Measurements from ENCODE around the gene EIF5B. TPM values are rescaled to one million over a fixed set of nuclear protein-coding genes. Genes with fewer than 3 reads are reported as not detected.

The EIF5B gene
- total and polyA plus RNA-seq, 2 of the 4 experiments (the other 2 are of a cell fraction) = 19.7 to 21.8 TPM

DNA sequence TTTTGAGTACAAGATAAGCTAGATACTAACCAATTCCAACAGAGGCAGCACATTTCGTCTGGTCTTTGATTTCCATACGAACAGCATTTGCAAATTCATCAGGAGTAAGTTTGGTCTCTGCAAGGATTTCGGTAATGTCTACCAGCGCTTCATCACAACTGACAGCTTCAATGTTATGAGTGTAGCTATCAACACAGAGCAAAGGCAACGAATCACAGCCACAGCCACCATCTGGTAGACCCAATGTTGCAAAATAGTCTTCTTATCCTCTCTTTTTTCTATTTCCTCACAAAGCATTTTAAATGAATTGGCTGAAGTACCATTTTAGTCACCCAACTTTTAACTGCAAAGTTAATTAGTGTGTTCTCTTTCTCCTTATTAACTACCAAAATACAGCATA is 84.3 kb downstream of the EIF5B start:
- no peak overlapping the region for H3K56ac ChIP-seq (ENCODE audit: extremely low read depth, insufficient read depth, low read length)
- H2AK5ac ChIP-seq (ENCODE audit: low read depth, low read length) = no peak overlapping the region
- CTCF ChIA-PET = no interaction called here
- no peak overlapping the region for H4K8ac ChIP-seq (ENCODE audit: low read depth in 2 of 2, low read length in 2 of 2)
- H3K14ac ChIP-seq (replicated peaks; ENCODE audit: low read depth, low read length) = peak overlapping the region; percentile 71
- no peak overlapping the region for H2BK15ac ChIP-seq (ENCODE audit: low read depth, low read length)
- H4K91ac ChIP-seq (ENCODE audit: insufficient read depth, low read depth, low read length) = no peak overlapping the region
- H2BK120ac ChIP-seq (ENCODE audit: low read depth, low read length) = no peak overlapping the region
- H4K20me1 ChIP-seq (ENCODE audit: insufficient read depth, low read length) = peaks cover 16% of the 10 kb centered on the region; the same call in 1 of the 2 replicates
- no peak overlapping the region for H3K4me3 ChIP-seq (ENCODE audit: insufficient read depth, low read depth, low read length)
- in situ Hi-C loops (cut with MboI; ENCODE audit: low sequenced_read_pairs) (no loop called here), dilution Hi-C loops (cut with HindIII; ENCODE audit: low sequenced_read_pairs, unreplicated experiment) (no loop called here), intact Hi-C loops (cut with micrococcal nuclease) (no loop called here)
- peaks cover 13% of the 10 kb centered on the region for H3K4me1 ChIP-seq (ENCODE audit: control insufficient read depth, insufficient read depth, low read length)
- 0% methylated on average over 1 of the region's 5 CpGs; no CpG with 5 or more reads in 1 of the 2 experiments for WGBS, 2 experiments (ENCODE audit: extremely low coverage in 2 of 2, insufficient read length in 1 of 2)
- peaks cover 5 to 24% of the 10 kb centered on the region in 2 experiments; a peak in 3 of 4 replicates for H3K79me1 ChIP-seq (ENCODE audit: low read depth in 1 of 2, low read length in 2 of 2)
- peak; percentile 74 for TF ChIP-seq CEBPB (IDR thresholded peaks at IDR 0.05; ENCODE audit: low read depth, low read length)
- no peak for TF ChIP-seq SMC3 (IDR thresholded peaks at IDR 0.05; ENCODE audit: low read depth, low read length)
- H2AFZ ChIP-seq (replicated peaks; ENCODE audit: low read length, poor library complexity) = no peak overlapping the region
- no peaks in the 10 kb centered on the region for H3K27me3 ChIP-seq (ENCODE audit: control insufficient read depth, insufficient read depth, low read length)
- no peak overlapping the region for H3K23ac ChIP-seq (ENCODE audit: low read depth, low read length)
- no peak overlapping the region for H3K27ac ChIP-seq (ENCODE audit: insufficient read depth, low read length)
- no peaks in the 10 kb centered on the region for H3K9me3 ChIP-seq (ENCODE audit: control insufficient read depth, insufficient read depth, low read length)
- POLR2A ChIA-PET (ENCODE audit: unreplicated experiment) = no interaction called here
- H3K9ac ChIP-seq (ENCODE audit: low read depth, low read length) = no peak overlapping the region
- H2AK9ac ChIP-seq (replicated peaks; ENCODE audit: low read depth, low read length, poor library complexity) = no peak overlapping the region
- DNase-seq (peak; percentile 62), ATAC-seq (ENCODE audit: low read depth) (no peak)
- peaks cover 17% of the 10 kb centered on the region for H3K9me1 ChIP-seq (ENCODE audit: insufficient read depth, low read length)
- no peak overlapping the region for H3K4ac ChIP-seq (ENCODE audit: low read depth, low read length)
- H3K4me2 ChIP-seq (ENCODE audit: low read depth, low read length) = no peak overlapping the region
- no peak overlapping the region for H4K5ac ChIP-seq (ENCODE audit: low read depth, low read length)
- no peak overlapping the region for H2BK5ac ChIP-seq (ENCODE audit: low read depth, low read length, poor library complexity, severe bottlenecking)
- no TSS peak for BruUV-seq (replicated peaks)
- peaks cover 26% of the 10 kb centered on the region for H3K36me3 ChIP-seq (ENCODE audit: control insufficient read depth, insufficient read depth, low read length)
- no peak overlapping the region for H3K18ac ChIP-seq (ENCODE audit: low read depth, low read length)
- H2BK20ac ChIP-seq (ENCODE audit: low read depth, low read length) = no peak overlapping the region
